Endothelial cell of umbilical vein (primary cell): ENCODE results near the gene GNAZ. TPM values are rescaled to one million over a fixed set of nuclear protein-coding genes. Genes with fewer than 3 reads are reported as not detected.

ENCODE experiments used
- BruUV-seq: library from RNA; stranded (reverse); fragments of 400-500 nt; replicated peaks from 2 replicates; lab custom pipeline; 2021; lab: Mats Ljungman, UMichigan
- CTCF ChIA-PET: fragments of 300-600, 350-600 bp; sonication (Branson Sonifier 250); formaldehyde crosslinking; loops from one replicate; lab custom pipeline; 2021; ENCODE audit warnings: antibody characterized with exemption, inconsistent platforms; lab: Charles Lee
- POLR2A ChIA-PET: fragments of 300-600, 350-600 bp; sonication (Branson Sonifier 250); formaldehyde crosslinking; loops from one replicate; lab custom pipeline; 2021; ENCODE audit warnings: antibody characterized with exemption, inconsistent platforms; lab: Charles Lee
- DNase-seq: peaks from one replicate; pipeline ENCODE4 v3.0.0-alpha.2; 2011; ENCODE audit warnings: low read depth, low spot score
- FAIRE-seq: peaks from 2 replicates; lab custom pipeline; 2011; peaks lifted over from hg19 to GRCh38; lab: Jason Lieb, UNC
- H2AFZ ChIP-seq: 2 replicates; pipeline ENCODE4 v1.6.0; 2012; ENCODE audit warnings: low read depth, low read length, control low read depth, inconsistent platforms
- H3K27ac ChIP-seq: 2 replicates; pipeline ENCODE4 v1.5.1; 2011; ENCODE audit warnings: low read depth, mild to moderate bottlenecking, control low read depth, low read length, moderate library complexity; ENCODE audit not compliant: insufficient read depth
- H3K27me3 ChIP-seq, 2 experiments: 2 replicates each; pipeline versions ENCODE4 v1.6.0 to v1.6.1; 2011; ENCODE audit warnings: low read length in 2 of 2, mixed read lengths in 1 of 2; ENCODE audit not compliant: control insufficient read depth in 2 of 2, insufficient read depth in 2 of 2
- H3K36me3 ChIP-seq, 2 experiments: 2 replicates in 1 of 2; 3 replicates in 1 of 2; pipeline ENCODE4 v1.5.1; 2011; ENCODE audit warnings: low read length in 2 of 2, mild to moderate bottlenecking in 1 of 2, moderate library complexity in 1 of 2; ENCODE audit not compliant: control insufficient read depth in 2 of 2, insufficient read depth in 2 of 2; ENCODE audit errors: extremely low read depth in 1 of 2
- H3K4me1 ChIP-seq: 3 replicates; pipeline ENCODE4 v1.5.1; 2011; ENCODE audit warnings: mild to moderate bottlenecking, low read length; ENCODE audit not compliant: control insufficient read depth, insufficient read depth; ENCODE audit errors: extremely low read depth
- H3K4me2 ChIP-seq: 2 replicates; pipeline ENCODE4 v1.6.1; 2011; ENCODE audit warnings: low read length, control low read depth, mixed read lengths; ENCODE audit not compliant: insufficient read depth
- H3K4me3 ChIP-seq, 3 experiments: fragments of 200-600 bp in 1 of 3; sonication (generic), shearing (Covaris generic) in 1 of 3; replicated peaks in 1 of 3; 2 replicates each; pipeline ENCODE4 v1.5.1; 2011 to 2016; ENCODE audit warnings: control low read depth in 3 of 3, low read length in 3 of 3, mild to moderate bottlenecking in 2 of 3, inconsistent platforms in 1 of 3, low read depth in 1 of 3, moderate library complexity in 1 of 3; ENCODE audit not compliant: insufficient read depth in 1 of 3
- H3K79me2 ChIP-seq: 2 replicates; pipeline ENCODE4 v1.6.0; 2012; ENCODE audit warnings: low read length, inconsistent platforms; ENCODE audit not compliant: control insufficient read depth, insufficient read depth
- H3K9ac ChIP-seq: replicated peaks from 2 replicates; pipeline ENCODE3; 2011; ENCODE audit warnings: low read length, control low read depth; ENCODE audit not compliant: insufficient read depth; ENCODE audit errors: extremely low read depth
- H3K9me1 ChIP-seq: replicated peaks from 3 replicates; pipeline ENCODE4 v1.6.0; 2011; ENCODE audit warnings: mild to moderate bottlenecking, low read length; ENCODE audit not compliant: control insufficient read depth, insufficient read depth; ENCODE audit errors: extremely low read depth
- H3K9me3 ChIP-seq: replicated peaks from 2 replicates; pipeline ENCODE4 v1.5.1; 2012; ENCODE audit warnings: low read length, inconsistent platforms; ENCODE audit not compliant: control insufficient read depth, insufficient read depth
- H4K20me1 ChIP-seq: replicated peaks from 2 replicates; pipeline ENCODE3; 2011; ENCODE audit warnings: mild to moderate bottlenecking, low read length; ENCODE audit not compliant: control insufficient read depth, insufficient read depth; ENCODE audit errors: extremely low read depth
- EZH2 ChIP-seq: IDR thresholded peaks from 2 replicates; pipeline ENCODE4 v1.6.1; 2012; ENCODE audit warnings: borderline replicate concordance, low read depth, mild to moderate bottlenecking, moderate library complexity, low read length, inconsistent platforms; ENCODE audit not compliant: severe bottlenecking
- FOS ChIP-seq: IDR thresholded peaks from 2 replicates; pipeline ENCODE4 v1.6.1; 2011; ENCODE audit warnings: mild to moderate bottlenecking, low read length, moderate library complexity, borderline replicate concordance; ENCODE audit not compliant: insufficient read depth
- GATA2 ChIP-seq: IDR thresholded peaks from 2 replicates; pipeline ENCODE4 v1.7.0; 2011; ENCODE audit warnings: low read depth, mild to moderate bottlenecking, moderate library complexity, mixed read lengths, low read length; ENCODE audit not compliant: insufficient read length, insufficient read depth
- JUN ChIP-seq: IDR thresholded peaks from 2 replicates; pipeline ENCODE4 v1.6.1; 2011; ENCODE audit warnings: borderline replicate concordance, low read depth; ENCODE audit not compliant: insufficient read length, insufficient read depth
- MAX ChIP-seq: IDR thresholded peaks from 2 replicates; pipeline ENCODE4 v1.6.1; 2011; ENCODE audit not compliant: insufficient read depth, insufficient read length
- MYC ChIP-seq: IDR thresholded peaks from one replicate; pipeline ENCODE4 v1.6.1; 2011; ENCODE audit warnings: mild to moderate bottlenecking, low read depth, low read length
- POLR2A ChIP-seq: IDR thresholded peaks from 2 replicates; pipeline ENCODE4 v1.6.1; 2012; ENCODE audit warnings: low read depth, mild to moderate bottlenecking, control low read depth, low read length
- POLR2AphosphoS5 ChIP-seq: IDR thresholded peaks from 2 replicates; pipeline ENCODE4 v1.6.1; 2012; ENCODE audit warnings: low read depth, mild to moderate bottlenecking, control low read depth, low read length, moderate library complexity; ENCODE audit not compliant: insufficient read depth
- dilution Hi-C: fragments of 300-500 bp; cut with MboI; formaldehyde crosslinking; loops from one replicate; pipeline ENCODE4 v1.15.0; 2019; ENCODE audit warnings: low sequenced_read_pairs; ENCODE audit not compliant: extremely low pct_ligation_motif_present
- intact Hi-C: fragments of 100-400 bp; cut with micrococcal nuclease; formaldehyde crosslinking; loops from one replicate; pipeline ENCODE4 v1.10.0; 2022
- polyA plus RNA-seq, 4 experiments: library from polyadenylated mRNA; depleted of rRNA in 3 of 4; stranded (reverse) in 3 of 4; unstranded in 1 of 4; fragments of >200 nt; gene quantifications; 2 replicates each; pipeline versions ENCODE4 v1.2.1 to v1.2.3, GENCODE V29; 2011 to 2012; ENCODE audit warnings: missing spikeins in 1 of 4
- total RNA-seq: library from RNA; stranded (reverse); gene quantifications from 2 replicates; pipeline ENCODE4 v1.2.3, GENCODE V29; 2021
- TF ChIP-seq, protein P1 (sequence below), 2 donors: IDR thresholded peaks; 1 replicate in 1 of 2; 2 replicates in 1 of 2; pipeline ENCODE4 v1.5.1; 2011; ENCODE audit warnings: low read length in 2 of 2, mild to moderate bottlenecking in 2 of 2, moderate library complexity in 2 of 2, control low read depth in 1 of 2, inconsistent platforms in 1 of 2, low read depth in 1 of 2; ENCODE audit not compliant: insufficient read depth in 1 of 2; ENCODE audit errors: extremely low read depth in 1 of 2

GNAZ gene
- total and polyA plus RNA-seq, 2 donors (not counting 3 experiments of a cell fraction or from before 2014, with no cell fraction given): 0.44 to 0.86 TPM

- no peaks in the 10 kb centered on the region for H3K4me1 ChIP-seq
- H3K27me3 ChIP-seq: no peaks in the 10 kb centered on the region
- H3K4me2 ChIP-seq: no peak overlapping the region
- CTCF ChIA-PET: no interaction called here
- dilution Hi-C loops (no loop called here), intact Hi-C loops (no loop called here)
- DNase-seq (no peak), FAIRE-seq (no peak)
- BruUV-seq: no TSS peak
- POLR2A ChIA-PET: no interaction called here
- no peak overlapping the region for H2AFZ ChIP-seq
- no peak overlapping the region for H3K27ac ChIP-seq
- H3K9me1 ChIP-seq: no peaks in the 10 kb centered on the region
- no peaks in the 10 kb centered on the region for H3K36me3 ChIP-seq
- no peak overlapping the region for H3K4me3 ChIP-seq
- no peaks in the 10 kb centered on the region for H4K20me1 ChIP-seq
- H3K9me3 ChIP-seq: no peaks in the 10 kb centered on the region
- no peak overlapping the region for H3K9ac ChIP-seq
- TF ChIP-seq MAX (no peak), JUN (no peak), MYC (no peak), EZH2 (no peak), GATA2 (no peak), POLR2AphosphoS5 (no peak), POLR2A (no peak), FOS (no peak)
- TF ChIP-seq, protein P1, sequence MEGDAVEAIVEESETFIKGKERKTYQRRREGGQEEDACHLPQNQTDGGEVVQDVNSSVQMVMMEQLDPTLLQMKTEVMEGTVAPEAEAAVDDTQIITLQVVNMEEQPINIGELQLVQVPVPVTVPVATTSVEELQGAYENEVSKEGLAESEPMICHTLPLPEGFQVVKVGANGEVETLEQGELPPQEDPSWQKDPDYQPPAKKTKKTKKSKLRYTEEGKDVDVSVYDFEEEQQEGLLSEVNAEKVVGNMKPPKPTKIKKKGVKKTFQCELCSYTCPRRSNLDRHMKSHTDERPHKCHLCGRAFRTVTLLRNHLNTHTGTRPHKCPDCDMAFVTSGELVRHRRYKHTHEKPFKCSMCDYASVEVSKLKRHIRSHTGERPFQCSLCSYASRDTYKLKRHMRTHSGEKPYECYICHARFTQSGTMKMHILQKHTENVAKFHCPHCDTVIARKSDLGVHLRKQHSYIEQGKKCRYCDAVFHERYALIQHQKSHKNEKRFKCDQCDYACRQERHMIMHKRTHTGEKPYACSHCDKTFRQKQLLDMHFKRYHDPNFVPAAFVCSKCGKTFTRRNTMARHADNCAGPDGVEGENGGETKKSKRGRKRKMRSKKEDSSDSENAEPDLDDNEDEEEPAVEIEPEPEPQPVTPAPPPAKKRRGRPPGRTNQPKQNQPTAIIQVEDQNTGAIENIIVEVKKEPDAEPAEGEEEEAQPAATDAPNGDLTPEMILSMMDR (IDR thresholded peaks at IDR 0.05; ENCODE audit: extremely low read depth in 1 of 2, insufficient read depth in 1 of 2, low read depth in 1 of 2, low read length in 2 of 2): no peak
- no peaks in the 10 kb centered on the region for H3K79me2 ChIP-seq
Measured at GRCh38 chr22:23078462-23078787, 8.1 kb downstream of the GNAZ start.
